GM04504 (cell line): ENCODE measurements around the gene MSX1.

ENCODE experiments used
- DNase-seq: peaks from one replicate; pipeline ENCODE4 v3.0.0-alpha.2; 2012; ENCODE audit warnings: low read depth

MSX1 gene

DNA sequence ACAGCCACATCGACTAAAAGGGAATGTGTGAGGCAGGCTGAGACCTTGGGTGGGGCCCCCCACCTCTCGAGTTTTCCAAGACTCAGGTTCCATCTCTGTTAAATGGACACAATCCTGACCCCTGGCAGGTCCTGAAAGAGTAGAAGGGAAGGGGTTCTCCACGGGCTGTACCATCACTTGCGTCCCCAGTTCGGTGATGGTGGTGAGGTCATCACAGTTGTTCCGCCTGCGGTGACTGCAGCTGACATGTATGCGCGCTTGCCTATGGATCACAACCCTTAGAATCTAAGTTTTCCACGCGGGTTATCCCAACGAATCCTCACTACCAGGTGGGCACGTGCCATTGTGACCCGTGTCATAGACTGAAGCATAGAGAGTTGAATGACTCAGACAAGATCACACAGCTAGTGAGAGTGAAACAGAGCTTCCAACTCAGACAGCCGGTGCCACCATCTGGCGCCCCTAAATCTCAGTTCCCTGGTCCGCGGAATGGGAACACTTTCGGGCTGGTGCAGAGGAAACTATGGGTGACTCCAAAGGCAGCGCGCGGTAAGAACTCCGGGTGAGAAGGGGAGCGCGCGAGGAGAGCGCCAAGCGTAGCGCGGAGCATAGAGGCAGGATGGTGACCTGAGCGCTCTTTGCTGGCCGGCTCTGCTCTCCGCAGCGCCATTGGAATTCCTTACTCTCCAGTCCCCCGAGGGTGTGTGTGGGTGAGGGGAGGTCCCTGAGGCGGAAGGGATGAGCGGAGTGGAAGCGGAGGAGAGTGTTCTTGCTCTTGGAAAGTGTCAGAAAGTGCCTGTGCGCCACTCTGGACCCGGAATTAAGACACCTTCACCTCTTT lies 10.5 kb downstream of the MSX1 start:
- DNase-seq, result no peak

DNA sequence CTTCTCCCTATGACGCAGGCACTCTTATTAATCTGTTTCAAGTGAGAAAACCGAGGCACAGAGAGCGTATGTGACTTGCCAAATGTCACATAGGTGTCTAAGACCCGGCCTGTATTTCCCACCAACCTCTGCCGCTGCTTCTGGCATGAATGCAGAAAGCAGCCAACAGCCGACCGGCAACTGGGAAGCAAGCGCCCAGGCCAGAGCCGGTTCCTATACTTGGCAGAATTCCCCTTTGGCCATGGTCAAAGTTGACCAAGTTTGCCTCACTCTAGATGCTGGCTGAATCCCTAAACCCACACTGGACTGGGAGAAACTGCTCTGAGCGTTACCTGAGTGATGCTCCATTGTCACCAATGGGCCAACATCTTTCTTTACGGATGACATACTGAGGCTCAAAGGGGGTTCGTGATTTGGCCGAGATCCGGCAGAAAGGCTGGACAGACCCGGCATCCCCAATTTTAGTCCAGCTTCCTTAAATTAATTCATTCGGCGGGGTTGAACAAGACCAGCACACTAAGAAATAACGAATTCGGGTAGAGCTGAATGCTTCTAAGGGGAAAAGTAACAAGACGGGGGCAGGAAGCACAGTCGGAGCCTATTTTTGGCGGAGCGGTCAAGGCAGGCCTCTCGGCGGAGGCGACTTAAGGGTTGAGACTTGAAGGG lies 11.2 kb downstream of the MSX1 start:
- DNase-seq, result no peak

DNA sequence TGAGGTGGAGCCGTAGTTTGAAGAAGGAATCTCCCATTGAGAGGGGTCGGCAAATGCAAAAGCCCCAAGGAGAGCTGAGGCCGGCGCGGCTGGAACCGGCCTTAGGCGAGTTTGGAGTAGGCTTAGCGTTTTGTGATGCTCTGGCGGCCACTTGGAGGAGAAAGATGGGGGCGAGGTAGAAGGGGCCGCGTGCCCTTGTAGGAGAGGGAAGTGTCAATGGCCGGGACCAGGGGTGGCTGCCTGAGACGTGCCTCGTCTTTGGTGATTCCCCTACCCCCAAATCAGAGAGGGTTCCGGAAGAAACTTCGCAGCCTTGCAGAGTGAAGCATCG lies 11.7 kb downstream of the MSX1 start:
- DNase-seq, result no peak

DNA sequence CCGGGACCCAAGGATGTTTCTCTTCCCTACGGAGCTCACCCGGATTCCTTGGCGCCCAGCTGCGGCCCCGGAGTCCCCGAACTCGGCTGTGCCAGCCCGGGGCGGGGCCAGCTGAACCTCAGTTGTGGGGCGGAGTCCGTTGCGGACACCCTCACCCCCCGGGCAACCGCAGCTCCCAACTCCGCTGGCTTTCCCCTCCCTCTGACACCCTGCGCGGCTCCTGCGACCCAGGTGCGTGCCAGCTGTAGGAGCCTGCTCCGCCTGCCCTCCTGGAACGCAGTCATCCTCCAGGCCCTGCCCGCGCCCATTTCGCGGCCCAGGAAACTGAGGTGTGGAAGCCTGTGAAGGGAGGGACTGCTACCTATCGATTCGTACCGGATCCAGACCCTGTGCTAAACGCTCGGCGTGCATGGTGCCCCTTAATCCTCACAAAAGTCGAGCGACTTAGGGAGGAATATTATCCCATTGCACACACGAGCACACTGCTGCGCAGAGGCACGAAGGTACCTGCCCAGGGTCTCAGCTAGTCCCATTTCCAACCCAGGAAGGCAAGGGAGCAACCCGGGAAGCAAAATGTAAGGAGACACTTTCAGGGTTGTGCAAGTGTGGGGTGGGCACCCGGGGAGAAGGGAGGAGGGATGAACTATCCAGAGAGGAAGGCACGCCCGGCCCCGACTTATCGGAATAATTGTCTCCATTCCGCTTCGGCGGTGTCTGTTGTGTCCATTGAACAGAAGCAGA lies 12.3 kb downstream of the MSX1 start:
- DNase-seq, result no peak

DNA sequence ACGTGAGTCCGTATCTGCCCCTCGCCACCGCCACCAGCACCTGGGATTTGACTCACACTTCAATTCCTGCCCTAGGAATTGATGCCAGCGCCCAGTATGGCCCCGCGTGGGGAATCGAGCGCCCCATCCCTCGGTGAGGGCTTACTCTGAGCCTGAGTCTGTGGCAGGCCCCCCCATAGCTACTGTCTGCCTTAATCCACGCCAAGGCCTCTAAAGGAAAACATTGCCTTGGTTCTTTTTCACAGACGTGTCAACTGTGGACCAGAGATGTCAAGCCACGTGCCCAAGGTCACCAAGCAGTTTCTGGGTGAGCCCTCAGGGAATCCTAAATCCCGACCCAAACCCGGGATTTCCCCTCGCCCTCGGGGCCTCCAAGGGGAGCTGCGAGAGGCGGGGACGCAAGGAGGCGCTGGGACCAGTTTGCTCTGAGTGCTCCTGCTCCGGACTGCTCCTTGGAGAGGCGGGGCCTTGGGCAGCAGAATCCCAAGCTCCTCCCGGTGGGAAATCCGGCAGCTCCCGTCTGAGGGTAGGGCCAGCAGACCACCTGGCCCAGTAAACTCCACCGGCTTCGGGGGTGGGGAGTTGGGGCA lies 12.9 kb downstream of the MSX1 start:
- DNase-seq, result no peak

DNA sequence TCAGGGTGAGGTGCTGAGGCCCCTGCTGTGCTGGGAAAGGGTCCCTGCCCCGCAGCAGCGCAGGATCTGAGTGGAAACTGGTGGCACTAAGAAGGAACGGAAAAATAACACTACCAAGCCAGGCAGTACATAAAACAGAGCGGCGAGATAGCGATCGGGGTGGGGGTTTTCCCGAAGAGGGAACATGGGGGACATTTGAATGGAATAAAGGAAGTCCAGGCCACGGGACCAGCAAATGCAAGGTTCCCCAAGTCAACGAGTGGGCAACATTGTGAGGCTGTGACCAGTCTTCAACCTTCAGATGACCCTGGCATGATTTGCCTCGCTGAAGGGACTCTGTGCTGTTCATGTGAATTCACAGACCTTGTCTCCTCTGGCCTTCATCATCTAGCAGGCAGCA lies 13.7 kb downstream of the MSX1 start:
- DNase-seq, result no peak

DNA sequence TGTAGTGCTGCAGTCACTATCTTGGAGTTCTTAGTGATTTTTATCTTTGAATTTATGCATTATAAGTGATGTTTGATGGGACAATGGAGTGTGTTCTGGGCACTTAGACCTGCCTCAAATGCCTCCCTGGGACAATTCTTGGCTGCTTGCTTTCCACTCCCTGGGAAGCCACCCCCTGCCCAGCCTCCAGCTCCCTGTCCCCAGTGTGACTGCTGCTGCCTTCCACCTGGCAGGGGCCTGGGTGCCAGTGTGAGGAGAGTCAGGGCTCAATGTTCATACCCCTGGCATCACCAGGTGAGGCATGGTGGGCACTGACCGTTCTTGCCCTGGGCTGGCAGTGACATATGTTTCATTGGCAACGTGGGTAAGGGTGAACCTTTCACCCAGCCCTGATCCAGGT lies 14.8 kb downstream of the MSX1 start:
- no peak for DNase-seq

DNA sequence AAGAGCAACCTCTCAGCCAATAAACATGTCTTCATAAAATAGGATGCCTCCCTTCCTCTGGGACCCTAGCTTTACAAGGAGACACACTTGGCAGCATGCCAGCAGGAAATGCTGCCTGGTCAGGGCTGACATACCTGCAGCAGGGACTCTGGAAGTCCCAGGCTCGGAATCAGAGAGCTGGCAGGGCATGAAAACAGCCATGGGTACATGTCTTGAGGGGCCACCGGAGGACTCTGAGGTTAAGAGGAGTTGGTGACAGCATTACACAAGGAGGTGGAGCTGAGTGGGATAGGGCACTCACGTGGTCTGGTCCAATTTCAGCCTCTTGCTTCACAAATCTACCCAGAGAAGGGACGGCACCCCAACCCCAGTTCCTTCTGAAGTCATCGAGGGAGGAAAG lies 15.7 kb downstream of the MSX1 start:
- DNase-seq, result no peak

DNA sequence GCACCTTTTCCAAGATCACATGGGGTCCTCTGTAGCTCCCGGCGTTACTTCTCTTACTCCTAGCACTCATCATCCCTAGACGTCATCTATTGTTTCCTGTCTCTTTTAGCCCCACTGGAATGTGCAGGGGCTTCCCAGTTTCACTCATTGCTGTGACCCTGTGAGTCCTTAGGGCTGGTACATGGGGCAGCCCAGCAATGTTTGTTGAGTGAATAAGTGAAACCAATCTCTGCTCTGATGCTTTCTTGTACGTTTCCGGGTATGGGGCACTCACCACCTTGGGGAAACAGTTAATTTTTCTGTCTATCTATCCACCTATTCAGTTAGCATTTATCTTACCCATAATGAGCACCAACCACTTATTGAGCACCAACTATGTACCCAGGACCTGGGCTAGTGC lies 16.1 kb downstream of the MSX1 start:
- no peak for DNase-seq

DNA sequence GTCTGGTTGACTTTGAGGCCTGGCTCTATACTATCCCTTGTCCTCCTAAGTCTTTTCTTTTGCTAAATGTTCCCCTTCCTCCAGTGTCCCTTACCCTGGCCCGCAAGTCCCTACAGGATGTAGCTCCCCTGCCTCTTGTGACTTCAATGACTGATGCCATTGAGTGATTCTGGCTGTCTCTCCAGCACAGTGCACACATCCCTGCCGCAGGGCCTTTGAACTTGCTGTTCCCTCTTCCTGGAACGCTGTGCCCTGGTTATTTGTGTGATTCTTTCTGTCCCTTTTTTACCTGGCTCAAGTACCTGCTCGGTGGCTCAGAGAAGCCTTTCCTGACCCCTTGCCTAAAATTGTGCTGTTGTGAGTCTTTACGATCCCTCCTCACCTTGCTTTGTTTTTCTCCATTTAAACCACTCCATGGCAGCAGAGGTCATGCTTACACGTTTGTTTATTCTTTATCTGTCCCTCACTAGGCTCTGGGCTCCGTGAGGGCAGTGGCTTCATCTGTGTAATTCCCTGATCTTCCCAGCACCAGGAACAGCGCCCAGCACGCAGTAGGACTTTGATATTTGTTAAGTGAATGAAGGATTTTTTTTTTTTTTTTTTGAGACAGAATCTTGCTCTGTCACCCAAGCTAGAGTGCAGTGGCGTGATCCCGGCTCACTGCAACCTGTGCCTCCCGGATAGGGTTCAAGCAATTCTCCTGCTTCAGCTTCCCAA lies 17.6 kb downstream of the MSX1 start:
- no peak for DNase-seq

DNA sequence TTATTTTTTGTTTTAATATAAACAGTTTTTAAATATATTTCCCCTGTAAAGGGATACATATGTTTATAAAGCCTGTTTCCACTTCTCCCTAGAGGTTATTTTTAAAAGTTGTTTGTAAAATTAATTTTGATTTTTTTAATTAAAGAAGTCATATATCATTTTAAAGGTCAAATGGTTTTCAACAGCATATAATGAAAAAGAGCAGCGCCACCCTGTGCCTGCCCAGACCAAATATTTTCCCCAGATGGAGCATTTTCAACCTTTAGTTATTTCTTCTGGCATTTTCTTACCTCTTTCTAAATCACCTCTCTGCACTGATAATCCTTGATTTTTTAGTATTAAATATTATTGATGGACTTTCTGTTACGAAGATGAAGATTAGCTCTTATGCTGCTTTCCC lies 21.0 kb downstream of the MSX1 start:
- no peak for DNase-seq

DNA sequence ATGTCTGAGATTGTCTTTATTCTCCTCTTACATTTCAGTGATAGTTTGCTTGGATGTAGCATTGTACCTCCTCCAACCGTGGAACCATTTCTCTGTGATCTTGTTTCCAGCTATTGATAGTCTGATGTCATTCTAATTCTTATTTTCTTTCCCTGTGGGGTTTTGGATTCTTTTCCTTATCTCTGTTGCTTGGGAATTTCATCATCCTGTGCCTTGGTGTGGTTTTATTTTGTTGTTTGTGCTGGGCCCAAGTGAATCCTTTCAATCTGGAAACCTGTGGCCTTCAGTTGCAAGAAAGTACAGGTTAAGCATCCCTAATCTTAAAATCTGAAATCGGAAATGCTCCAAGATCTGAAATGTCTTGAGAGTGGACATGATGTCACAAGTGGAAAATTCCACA lies 22.0 kb downstream of the MSX1 start:
- DNase-seq, result no peak

DNA sequence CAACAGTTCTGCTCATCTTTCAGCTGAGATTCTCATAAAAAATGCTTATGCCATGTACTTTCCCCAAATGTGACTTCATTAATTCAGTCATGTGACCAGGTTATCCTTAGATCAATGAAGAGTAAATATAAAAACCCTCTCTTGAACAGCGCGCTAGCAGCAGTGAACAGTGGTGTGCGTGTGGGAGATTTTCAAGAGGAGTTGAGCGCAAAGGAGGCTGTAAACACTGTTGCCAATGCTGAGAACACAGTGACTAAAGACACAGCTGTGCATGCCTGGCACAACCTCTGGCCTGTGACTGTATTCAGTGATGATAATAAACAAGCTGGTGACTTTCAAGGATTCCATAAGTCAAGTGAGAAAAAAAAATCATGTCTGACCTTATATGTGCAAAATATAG lies 25.1 kb downstream of the MSX1 start:
- no peak for DNase-seq

DNA sequence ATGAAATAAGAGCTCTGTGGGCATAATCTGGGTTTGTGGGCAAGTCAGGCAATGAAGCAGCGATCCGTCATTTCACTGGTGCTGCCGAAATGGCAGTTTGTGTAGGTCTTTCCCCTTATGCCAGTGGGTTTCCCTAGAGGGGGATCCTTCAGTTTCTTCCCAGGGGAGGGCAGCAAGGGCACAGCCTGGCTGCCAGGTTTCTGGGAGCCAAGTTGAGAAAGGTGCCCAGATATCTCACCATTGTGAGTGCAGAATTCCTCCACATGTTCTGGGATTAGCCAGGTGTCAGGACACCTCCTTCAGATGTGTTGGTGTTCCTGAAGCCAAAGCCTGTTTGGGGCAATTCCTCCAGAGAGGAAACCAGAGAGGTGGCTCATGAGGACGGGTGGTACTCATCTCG lies 28.0 kb downstream of the MSX1 start:
- no peak for DNase-seq

DNA sequence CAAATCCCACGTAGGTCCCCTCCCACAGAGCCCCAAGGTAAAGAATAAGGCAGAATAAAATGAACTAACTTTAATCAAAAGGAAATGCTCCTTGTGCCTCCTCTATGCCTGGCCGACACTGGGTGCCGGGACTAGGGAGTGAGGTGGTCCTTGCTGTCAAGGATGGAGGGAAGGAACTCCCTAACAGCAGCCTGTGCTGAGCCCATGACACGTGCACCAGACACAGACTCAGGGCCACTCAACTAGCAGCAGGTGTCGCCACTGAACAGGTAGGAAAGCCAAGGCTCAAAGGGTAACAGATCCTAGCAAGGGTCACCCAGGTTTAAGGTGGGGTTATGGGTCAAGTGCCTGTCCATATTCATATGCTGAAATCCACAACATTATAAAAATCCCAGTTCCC lies 29.2 kb downstream of the MSX1 start:
- no peak for DNase-seq

DNA sequence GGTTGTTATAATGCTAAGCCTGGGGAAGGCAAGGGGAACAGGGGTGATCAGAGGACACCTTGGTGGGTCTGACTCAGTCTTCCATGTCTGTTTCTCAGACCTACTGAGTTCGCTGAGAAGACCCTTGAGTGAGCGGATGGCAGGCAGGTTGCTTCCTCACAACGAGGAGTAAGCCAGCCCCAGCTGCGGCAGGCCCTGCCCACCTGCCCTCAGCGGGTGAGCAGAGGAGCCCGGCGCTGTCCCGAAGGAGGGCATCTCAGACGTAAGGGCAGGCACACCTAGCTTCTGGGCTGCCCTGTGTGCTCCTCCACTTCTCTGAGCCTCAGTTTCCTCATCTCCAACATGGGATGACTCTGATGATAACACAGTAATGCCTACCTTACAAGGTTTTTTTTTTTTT lies 30.3 kb downstream of the MSX1 start:
- no peak for DNase-seq

DNA sequence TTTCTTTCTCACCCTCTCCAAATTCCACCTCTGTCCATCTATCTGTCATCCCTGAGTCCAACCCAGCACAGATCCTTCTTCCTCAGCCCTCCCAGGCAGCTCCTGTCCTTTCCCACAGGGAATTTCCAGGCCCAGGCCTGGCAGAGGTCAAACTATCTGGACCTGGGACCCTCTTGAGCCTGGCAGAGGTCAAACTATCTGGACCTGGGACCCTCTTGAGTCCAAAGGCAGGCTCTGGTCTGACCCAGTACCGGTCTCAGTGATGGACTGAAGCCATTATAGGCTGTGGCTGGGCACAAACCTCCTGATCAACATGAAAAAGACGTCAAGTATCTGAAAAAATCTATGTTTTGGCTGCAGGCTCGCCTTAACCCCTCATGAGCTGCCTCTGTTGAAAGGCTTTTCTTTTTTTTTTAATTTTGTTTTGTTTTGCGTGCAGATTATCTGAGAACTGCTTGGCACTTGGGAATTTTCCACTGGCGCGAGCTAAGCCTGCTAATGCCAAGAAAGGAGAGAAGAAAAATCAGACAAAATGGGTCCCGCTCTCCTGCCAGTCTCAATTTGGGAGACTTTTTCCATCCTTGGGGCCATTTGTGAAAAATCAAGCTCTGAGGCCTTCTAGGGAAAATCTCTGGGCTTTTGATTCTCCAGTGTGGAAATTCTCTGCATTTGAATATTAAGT lies 31.2 kb downstream of the MSX1 start:
- DNase-seq, result no peak

DNA sequence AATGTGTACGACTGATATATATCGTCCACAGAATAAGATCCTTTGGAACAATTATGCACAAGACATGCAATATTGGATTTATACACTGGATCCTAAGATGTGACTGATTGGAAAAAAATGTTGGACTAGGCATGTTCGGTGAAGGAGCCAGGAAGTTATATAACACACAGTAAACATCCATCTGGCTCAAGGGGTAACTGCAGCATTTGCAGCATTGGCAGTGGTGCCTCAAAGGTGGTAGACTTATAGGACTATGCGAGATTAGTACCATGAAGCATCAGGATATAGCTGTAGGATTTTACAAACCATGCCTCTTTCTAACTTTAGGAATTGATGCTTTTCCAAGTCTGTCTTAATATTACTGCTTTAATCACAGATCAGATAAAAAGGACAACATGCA lies 34.3 kb downstream of the MSX1 start:
- no peak for DNase-seq

DNA sequence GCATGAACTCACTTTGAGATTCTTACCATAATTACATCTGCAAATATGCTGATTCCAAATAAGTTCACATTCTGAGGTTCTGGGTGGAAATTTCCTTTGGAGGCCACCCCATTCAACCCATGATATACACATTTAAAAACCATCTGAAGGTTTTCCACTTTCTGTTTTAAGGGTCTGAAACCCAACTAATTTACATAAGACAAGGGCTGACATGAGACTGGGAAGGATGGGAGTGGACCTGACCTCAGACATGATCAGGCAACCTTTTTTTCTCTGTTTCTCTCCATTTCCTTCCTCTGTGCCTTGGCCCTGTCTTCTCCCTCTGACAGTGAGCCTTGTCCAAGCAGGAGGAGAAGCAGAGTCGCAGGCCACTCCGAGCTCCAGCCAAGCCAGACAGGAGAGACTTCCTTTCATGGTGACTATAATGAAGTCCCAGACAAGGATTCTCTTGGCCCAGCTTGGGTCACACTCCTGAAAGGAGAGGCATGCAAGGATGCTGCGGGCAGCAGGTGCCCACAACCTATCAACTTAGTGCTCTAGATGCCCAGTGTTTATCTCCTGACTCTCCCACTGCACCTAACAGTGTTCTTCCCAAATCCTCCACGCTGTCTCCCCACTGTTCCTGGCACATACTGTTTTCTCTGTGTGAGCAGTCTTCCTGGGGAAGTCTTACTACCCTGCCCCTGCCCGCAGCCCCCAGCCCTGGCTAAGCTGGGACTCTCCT lies 39.9 kb downstream of the MSX1 start:
- DNase-seq, result no peak

DNA sequence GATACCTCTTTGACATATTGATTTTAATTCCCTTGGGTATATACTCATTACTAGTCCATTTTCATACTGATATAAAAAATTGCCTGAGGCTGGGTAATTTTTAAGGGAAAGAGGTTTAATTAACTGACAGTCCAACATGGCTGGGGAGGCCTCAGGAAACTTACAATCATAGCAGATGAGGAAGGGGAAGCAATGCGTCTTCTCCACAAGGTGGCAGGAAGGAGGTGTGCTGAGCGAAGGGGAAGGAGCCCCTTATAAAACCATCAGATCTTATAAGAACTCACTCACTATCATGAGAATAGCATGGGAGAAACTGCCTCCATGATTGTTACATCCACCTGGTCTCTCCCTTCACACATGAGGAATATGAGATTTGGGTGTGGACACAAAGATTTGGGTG lies 42.4 kb downstream of the MSX1 start:
- no peak for DNase-seq

DNA sequence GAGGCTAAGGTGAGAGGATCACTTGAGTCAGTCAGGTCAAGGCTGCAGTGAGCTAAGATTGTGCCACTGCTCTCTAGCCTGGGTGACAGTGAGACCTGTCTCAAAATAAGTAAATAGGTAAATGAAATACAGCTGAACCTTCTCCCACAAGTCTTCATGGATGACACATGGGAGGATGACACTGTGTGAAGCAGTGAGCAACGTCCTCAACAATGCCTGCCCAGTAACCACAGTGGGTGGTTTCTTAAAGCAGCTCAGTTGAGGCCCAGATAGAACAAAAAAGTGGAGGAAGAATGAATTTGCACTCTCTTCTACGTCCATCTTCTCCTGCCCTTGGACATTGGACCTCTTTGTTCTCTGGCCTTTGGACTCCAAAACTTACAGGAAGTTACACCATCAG lies 52.7 kb downstream of the MSX1 start:
- DNase-seq, result no peak
